Liver (tissue), 9 donors: ENCODE measurements around the gene INPP5F. TPM values are rescaled to one million over a fixed set of nuclear protein-coding genes. Genes with fewer than 3 reads are reported as not detected.

Experiments used
- DNase-seq: peaks from one replicate; pipeline ENCODE4 v3.0.0-alpha.2; 2017; ENCODE audit warnings: low spot score
- H3K27ac ChIP-seq, 2 donors: one replicate each; pipeline ENCODE4 v1.7.0; 2013; ENCODE audit warnings: inconsistent platforms in 2 of 2, low read length in 2 of 2, control low read depth in 1 of 2, low read depth in 1 of 2, mild to moderate bottlenecking in 1 of 2
- H3K27me3 ChIP-seq, 4 donors: one replicate each; pipeline versions ENCODE4 v1.6.1 to v1.7.0; 2013; ENCODE audit warnings: low read length in 3 of 4, inconsistent platforms in 1 of 4, mild to moderate bottlenecking in 1 of 4, moderate library complexity in 1 of 4; ENCODE audit not compliant: control insufficient read depth in 4 of 4, insufficient read depth in 4 of 4
- H3K36me3 ChIP-seq, 4 donors: one replicate each; pipeline versions ENCODE4 v1.6.1 to v1.7.0; 2013; ENCODE audit warnings: low read length in 3 of 4, mild to moderate bottlenecking in 3 of 4, low read depth in 1 of 4, moderate library complexity in 1 of 4; ENCODE audit not compliant: control insufficient read depth in 4 of 4, insufficient read depth in 3 of 4
- H3K4me1 ChIP-seq, 4 donors: one replicate each; pipeline versions ENCODE4 v1.6.1 to v1.7.0; 2013; ENCODE audit warnings: low read length in 3 of 4, mild to moderate bottlenecking in 3 of 4, moderate library complexity in 1 of 4; ENCODE audit not compliant: control insufficient read depth in 4 of 4, insufficient read depth in 4 of 4
- H3K4me3 ChIP-seq, 3 donors: one replicate each; pipeline versions ENCODE4 v1.6.1 to v1.7.0; 2013; ENCODE audit warnings: low read length in 3 of 3, control low read depth in 1 of 3, low read depth in 1 of 3, mild to moderate bottlenecking in 1 of 3
- H3K9ac ChIP-seq, 2 donors: one replicate each; pipeline ENCODE4 v1.7.0; 2013; ENCODE audit warnings: low read length in 2 of 2, mild to moderate bottlenecking in 2 of 2, moderate library complexity in 2 of 2, control low read depth in 1 of 2, low read depth in 1 of 2
- H3K9me3 ChIP-seq, 4 donors: one replicate each; pipeline versions ENCODE4 v1.6.1 to v1.7.0; 2013; ENCODE audit warnings: low read length in 3 of 4; ENCODE audit not compliant: control insufficient read depth in 4 of 4
- ATF3 ChIP-seq: IDR thresholded peaks from 2 replicates; pipeline ENCODE4 v1.6.1; 2016; ENCODE audit warnings: antibody characterized with exemption
- CTCF ChIP-seq: fragments of 150-350 bp; IDR thresholded peaks from 2 replicates; pipeline ENCODE4 v1.5.1; 2017; ENCODE audit warnings: improper control_type of control experiment, low read depth, low read length; ENCODE audit not compliant: missing input control
- EGR1 ChIP-seq, 2 donors: IDR thresholded peaks; 2 replicates each; pipeline ENCODE4 v1.6.1; 2016 to 2018; ENCODE audit warnings: antibody characterized with exemption in 2 of 2, low read depth in 2 of 2
- FOXA1 ChIP-seq: IDR thresholded peaks from 2 replicates; pipeline ENCODE4 v1.6.1; 2016; ENCODE audit warnings: antibody characterized with exemption
- FOXA2 ChIP-seq: IDR thresholded peaks from 2 replicates; pipeline ENCODE4 v1.6.1; 2016; ENCODE audit warnings: antibody characterized with exemption
- GABPA ChIP-seq, 2 donors: IDR thresholded peaks in 1 of 2; conservative IDR thresholded peaks in 1 of 2; 2 replicates each; pipeline ENCODE4 v1.6.1; 2016; ENCODE audit warnings: antibody characterized with exemption in 2 of 2, mild to moderate bottlenecking in 1 of 2, moderate library complexity in 1 of 2
- HNF4G ChIP-seq: IDR thresholded peaks from 2 replicates; pipeline ENCODE4 v1.6.1; 2016; ENCODE audit warnings: antibody characterized with exemption
- JUND ChIP-seq, 2 donors: IDR thresholded peaks; 2 replicates each; pipeline ENCODE4 v1.6.1; 2016; ENCODE audit warnings: antibody characterized with exemption in 2 of 2
- MAX ChIP-seq: IDR thresholded peaks from 2 replicates; pipeline ENCODE4 v1.6.1; 2016; ENCODE audit warnings: antibody characterized with exemption
- NR2F2 ChIP-seq: IDR thresholded peaks from 2 replicates; pipeline ENCODE4 v1.6.1; 2016; ENCODE audit warnings: antibody characterized with exemption
- RAD21 ChIP-seq, 2 donors: IDR thresholded peaks; 2 replicates each; pipeline ENCODE4 v1.6.1; 2016; ENCODE audit warnings: antibody characterized with exemption in 2 of 2, mild to moderate bottlenecking in 2 of 2
- REST ChIP-seq: IDR thresholded peaks from 2 replicates; pipeline ENCODE4 v1.6.1; 2016; ENCODE audit warnings: antibody characterized with exemption, mild to moderate bottlenecking
- RXRA ChIP-seq, 2 donors: IDR thresholded peaks; 2 replicates each; pipeline ENCODE4 v1.6.1; 2017 to 2018; ENCODE audit warnings: antibody characterized with exemption in 2 of 2, mild to moderate bottlenecking in 1 of 2
- SP1 ChIP-seq: IDR thresholded peaks from 2 replicates; pipeline ENCODE4 v1.6.1; 2018; ENCODE audit warnings: antibody characterized with exemption, mild to moderate bottlenecking
- TAF1 ChIP-seq: conservative IDR thresholded peaks from 2 replicates; pipeline ENCODE4 v1.6.1; 2016; ENCODE audit warnings: antibody characterized with exemption, mild to moderate bottlenecking
- YY1 ChIP-seq: IDR thresholded peaks from 2 replicates; pipeline ENCODE4 v1.6.1; 2016; ENCODE audit warnings: antibody characterized with exemption, mild to moderate bottlenecking
- WGBS: extraction: QIAGEN DNeasy Blood & Tissue Kit; methylation state at CpG from one replicate; pipeline ENCODE4 v1.1.7; 2013; 5-methylcytosine and 5-hydroxymethylcytosine counted together
- polyA plus RNA-seq, 2 donors: library from polyadenylated mRNA; stranded (reverse) in 1 of 2; unstranded in 1 of 2; fragments of 200-250 nt in 1 of 2; fragments of >200 nt in 1 of 2; fragmentation: Nextera tagmentation in 1 of 2; extraction: Ambion mirVana in 1 of 2; gene quantifications; one replicate each; pipeline versions ENCODE4 v1.2.1 to v1.2.3, GENCODE V29; 2013 to 2015
- total RNA-seq, 2 donors: library from RNA; depleted of rRNA; stranded (reverse); fragments of >200 nt; gene quantifications; one replicate each; pipeline ENCODE4 v1.2.3, GENCODE V29; 2014
- donor health status: healthy.
- donor health status: healthy.
- donor health status: healthy.
- donor health status: healthy.
- donor health status: healthy.

Gene INPP5F
- total and polyA plus RNA-seq, 4 donors = 1.1 to 8.1 (median 2.1) TPM

GRCh38 chr10:119831656-119832055 is 105.8 kb downstream of the INPP5F start:
- 92% methylated on average over 11 of the region's 11 CpGs for WGBS
- peaks cover 15 to 74% (median 48%) of the 10 kb centered on the region in 4 donors for H3K36me3 ChIP-seq

GRCh38 chr10:119832951-119833350 is 107.1 kb downstream of the INPP5F start:
- H3K27ac ChIP-seq = no peak overlapping the region
- H3K4me1 ChIP-seq = peaks cover 0 to under 1% (median 0%) of the 10 kb centered on the region in 4 donors
- no peak overlapping the region for H3K4me3 ChIP-seq
- H3K9me3 ChIP-seq = no peaks in the 10 kb centered on the region
- no peak for DNase-seq
- TF ChIP-seq YY1 = no peak
- no peak for TF ChIP-seq GABPA (IDR thresholded peaks at IDR 0.05 in 1 of 2, conservative IDR thresholded peaks at IDR 0.05 in 1 of 2)
- no peak for TF ChIP-seq SP1
- no peak for TF ChIP-seq REST
- no peak for TF ChIP-seq CTCF
- TF ChIP-seq NR2F2 = no peak
- TF ChIP-seq MAX = no peak
- TF ChIP-seq FOXA1 = no peak
- no peak for TF ChIP-seq RXRA (IDR thresholded peaks at IDR 0.05)
- TF ChIP-seq FOXA2 = no peak
- TF ChIP-seq TAF1 = no peak
- no peak for TF ChIP-seq HNF4G
- TF ChIP-seq EGR1 (IDR thresholded peaks at IDR 0.05; ENCODE audit: low read depth in 2 of 2) = no peak
- TF ChIP-seq ATF3 = no peak
- 88% methylated on average over 2 of the region's 2 CpGs for WGBS
- H3K36me3 ChIP-seq = peaks cover 18 to 87% (median 56%) of the 10 kb centered on the region in 4 donors
- H3K27me3 ChIP-seq = no peaks in the 10 kb centered on the region
- H3K9ac ChIP-seq = no peak overlapping the region

More at GRCh38 chr10:119831656-119832055, 105.8 kb downstream of the INPP5F start:
- no peak for DNase-seq
- Histone ChIP-seq H3K27ac (no peak overlapping the region), H3K27me3 (no peaks in the 10 kb centered on the region), H3K4me1 (peaks cover 0 to 7% (median 2%) of the 10 kb centered on the region in 4 donors), H3K4me3 (no peak overlapping the region), H3K9ac (no peak overlapping the region), H3K9me3 (no peaks in the 10 kb centered on the region)
- TF ChIP-seq JUND (IDR thresholded peaks at IDR 0.05) (no peak), YY1 (no peak), CTCF (no peak), TAF1 (no peak), FOXA1 (no peak), RAD21 (IDR thresholded peaks at IDR 0.05) (no peak), EGR1 (IDR thresholded peaks at IDR 0.05; ENCODE audit: low read depth in 2 of 2) (no peak)
